ENCODE measurements around the gene C5orf47. TPM values are rescaled to one million over a fixed set of nuclear protein-coding genes. Genes with fewer than 3 reads are reported as not detected.

The C5orf47 gene
- total RNA-seq, 1 experiment from 2014 or later: 0.18 TPM

DNA sequence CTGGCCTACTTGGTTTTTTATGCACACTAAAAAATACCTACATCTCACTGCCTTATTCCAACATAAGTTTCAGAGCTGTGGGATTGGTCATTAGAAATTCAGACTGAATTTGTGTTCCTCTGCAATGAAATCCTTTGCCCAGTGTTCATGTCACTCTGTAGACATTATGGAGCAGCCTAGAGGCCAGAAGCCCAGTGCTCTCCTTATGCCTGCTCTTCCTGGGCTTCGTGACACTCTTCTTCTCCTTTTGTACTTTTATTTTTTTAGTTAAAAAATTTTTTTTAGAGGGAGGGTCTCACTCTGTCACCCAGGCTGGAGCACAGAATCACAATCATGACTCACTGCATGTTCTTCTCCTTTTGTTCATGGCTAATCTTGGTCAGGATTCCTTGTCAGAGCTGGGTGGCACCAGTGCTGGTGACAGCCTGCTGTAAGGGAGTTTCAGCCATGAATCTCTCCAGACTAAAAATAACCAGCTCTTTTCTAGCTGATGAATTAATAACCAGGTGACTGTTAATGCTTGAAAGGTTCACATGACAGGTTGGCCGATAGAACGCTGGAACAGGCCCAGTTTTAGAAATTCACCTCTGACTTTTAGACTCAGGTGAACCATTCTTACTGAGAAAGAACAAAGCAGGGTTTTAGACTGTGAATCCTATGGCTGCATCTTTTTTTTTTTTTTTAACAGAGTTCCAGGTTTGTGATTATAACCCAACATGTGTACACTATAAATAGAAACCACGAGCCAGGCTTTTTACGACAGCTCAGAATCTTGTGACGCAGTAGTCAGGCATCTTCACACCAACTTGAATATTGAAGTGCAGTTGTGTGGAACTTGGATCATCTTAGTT lies 34.1 kb upstream of the C5orf47 start:
- no peak for TF ChIP-seq CTCF (IDR thresholded peaks at IDR 0.05; ENCODE audit: insufficient read depth in 1 of 2, low read depth in 1 of 2, low read length in 1 of 2, severe bottlenecking in 1 of 2, unreplicated experiment in 1 of 2)
- H3K4me1 Mint-ChIP-seq (ENCODE audit: low read depth, unreplicated experiment): peaks cover 14% of the 10 kb centered on the region
- no TSS peak for BruUV-seq (replicated peaks)
- peaks cover 44% of the 10 kb centered on the region for H3K36me3 Mint-ChIP-seq (ENCODE audit: insufficient read depth, unreplicated experiment)
- no peaks in the 10 kb centered on the region for H3K27me3 ChIP-seq (replicated peaks; ENCODE audit: control insufficient read depth, insufficient read depth, low read length)
- H3K27ac Mint-ChIP-seq (ENCODE audit: unreplicated experiment): no peak overlapping the region
- no peak overlapping the region for H3K4me3 Mint-ChIP-seq (ENCODE audit: unreplicated experiment)
- H3K9me3 Mint-ChIP-seq (ENCODE audit: unreplicated experiment): no peaks in the 10 kb centered on the region
- no peak for DNase-seq
- ChIA-PET CTCF (no interaction called here), POLR2A (no interaction called here)
- H3K4me3 ChIP-seq (ENCODE audit: low read depth, low read length): no peak overlapping the region
- H3K9me3 ChIP-seq: no peaks in the 10 kb centered on the region
- H3K36me3 ChIP-seq (ENCODE audit: control insufficient read depth, insufficient read depth, low read length): no peaks in the 10 kb centered on the region; the same call in 1 of the 2 replicates
- no peaks in the 10 kb centered on the region for H3K27me3 Mint-ChIP-seq (ENCODE audit: insufficient read depth, unreplicated experiment)
- peaks cover 13% of the 10 kb centered on the region for H3K4me1 ChIP-seq
- intact Hi-C loops (cut with micrococcal nuclease; ENCODE audit: unreplicated experiment): no loop called here

GRCh38 chr5:173960986-173961385 lies 28.0 kb upstream of the C5orf47 start:
- H3K4me3 Mint-ChIP-seq (ENCODE audit: unreplicated experiment): no peak overlapping the region
- H3K36me3 Mint-ChIP-seq (ENCODE audit: insufficient read depth, unreplicated experiment): peaks cover 5% of the 10 kb centered on the region
- H3K9me3 Mint-ChIP-seq (ENCODE audit: unreplicated experiment): no peaks in the 10 kb centered on the region
- no TSS peak for BruUV-seq (replicated peaks)
- no peaks in the 10 kb centered on the region for H3K9me3 ChIP-seq
- DNase-seq: no peak
- intact Hi-C loops (cut with micrococcal nuclease; ENCODE audit: unreplicated experiment): no loop called here
- no peaks in the 10 kb centered on the region for H3K27me3 Mint-ChIP-seq (ENCODE audit: insufficient read depth, unreplicated experiment)
- H3K4me3 ChIP-seq (ENCODE audit: low read depth, low read length): no peak overlapping the region
- 0 out of 2 replicates have a peak, but pooled peaks cover 10% of the 10 kb centered on the region for H3K4me1 ChIP-seq
- ChIA-PET CTCF (no interaction called here), POLR2A (interaction anchor here (0.6 kb wide), 1 partner anchor 15 kb away, joined by 6 read pairs; no protein-coding TSS in a partner anchor)
- no peaks in the 10 kb centered on the region for H3K36me3 ChIP-seq (ENCODE audit: control insufficient read depth, insufficient read depth, low read length)
- TF ChIP-seq CTCF (IDR thresholded peaks at IDR 0.05; ENCODE audit: insufficient read depth in 1 of 2, low read depth in 1 of 2, low read length in 1 of 2, severe bottlenecking in 1 of 2, unreplicated experiment in 1 of 2): no peak
- H3K27me3 ChIP-seq (replicated peaks; ENCODE audit: control insufficient read depth, insufficient read depth, low read length): no peaks in the 10 kb centered on the region
- H3K27ac Mint-ChIP-seq (ENCODE audit: unreplicated experiment): no peak overlapping the region
- no peaks in the 10 kb centered on the region for H3K4me1 Mint-ChIP-seq (ENCODE audit: low read depth, unreplicated experiment)

- Histone ChIP-seq H3K9me3 (no peaks in the 10 kb centered on the region), H3K4me3 (ENCODE audit: low read depth, low read length) (no peak overlapping the region), H3K36me3 (ENCODE audit: control insufficient read depth, insufficient read depth, low read length) (no peaks in the 10 kb centered on the region), H3K4me1 (0 out of 2 replicates have a peak, but pooled peaks cover 10% of the 10 kb centered on the region), H3K27me3 (replicated peaks; ENCODE audit: control insufficient read depth, insufficient read depth, low read length) (no peaks in the 10 kb centered on the region)
- no peak overlapping the region for H3K27ac Mint-ChIP-seq (ENCODE audit: unreplicated experiment)
- intact Hi-C loops (cut with micrococcal nuclease; ENCODE audit: unreplicated experiment): no loop called here
- BruUV-seq (replicated peaks): no TSS peak
- peaks cover 1% of the 10 kb centered on the region for H3K36me3 Mint-ChIP-seq (ENCODE audit: insufficient read depth, unreplicated experiment)
- DNase-seq: no peak
- H3K27me3 Mint-ChIP-seq (ENCODE audit: insufficient read depth, unreplicated experiment): no peaks in the 10 kb centered on the region
- TF ChIP-seq CTCF (IDR thresholded peaks at IDR 0.05; ENCODE audit: insufficient read depth in 1 of 2, low read depth in 1 of 2, low read length in 1 of 2, severe bottlenecking in 1 of 2, unreplicated experiment in 1 of 2): no peak
- ChIA-PET POLR2A (interaction anchor here (0.6 kb wide), 1 partner anchor 15 kb away, joined by 6 read pairs; no protein-coding TSS in a partner anchor), CTCF (no interaction called here)
- no peaks in the 10 kb centered on the region for H3K4me1 Mint-ChIP-seq (ENCODE audit: low read depth, unreplicated experiment)
- no peaks in the 10 kb centered on the region for H3K9me3 Mint-ChIP-seq (ENCODE audit: unreplicated experiment)
- no peak overlapping the region for H3K4me3 Mint-ChIP-seq (ENCODE audit: unreplicated experiment)
These were observed 27.6 kb upstream of the C5orf47 start for GRCh38 chr5:173961418-173961817.
